Stimulated activated CD4-positive, alpha-beta T cell treated with anti-CD3 and anti-CD28 coated beads, Interleukin-2, amount 100 ng/mL, for 24 hours (primary cell): ENCODE measurements around the gene CABP7.
A peak's percentile ranks its signal among the peaks of the same experiment; 100 is the strongest.

ENCODE experiments used
- DNase-seq, 2 donors: peaks; one replicate each; pipeline ENCODE4 v3.0.0-alpha.2; 2020

CABP7 gene

GRCh38 chr22:29726106-29726505 is 6.3 kb downstream of the CABP7 start:
- DNase-seq, result no peak

- no peak for DNase-seq
Observed at GRCh38 chr22:29726512-29727130, 6.8 kb downstream of the CABP7 start.

- DNase-seq, result peak in 1 of 2 donors; percentile 36
Observed at GRCh38 chr22:29727131-29727523, 7.3 kb downstream of the CABP7 start.

- no peak for DNase-seq
Observed at GRCh38 chr22:29729161-29729560, 9.4 kb downstream of the CABP7 start.

- no peak for DNase-seq
Observed at GRCh38 chr22:29731058-29731850, 11.5 kb downstream of the CABP7 start.

- DNase-seq, result no peak
Observed at GRCh38 chr22:29732883-29733282, 13.1 kb downstream of the CABP7 start.

- no peak for DNase-seq
Observed at GRCh38 chr22:29733362-29734201, 13.8 kb downstream of the CABP7 start.

GRCh38 chr22:29734406-29734805 is 14.6 kb downstream of the CABP7 start:
- no peak for DNase-seq

GRCh38 chr22:29734838-29735237 is 15.0 kb downstream of the CABP7 start:
- DNase-seq, result no peak

- no peak for DNase-seq
Observed at GRCh38 chr22:29735416-29735815, 15.6 kb downstream of the CABP7 start.

GRCh38 chr22:29737251-29738117 is 17.7 kb downstream of the CABP7 start:
- DNase-seq, result no peak

GRCh38 chr22:29738118-29738815 is 18.5 kb downstream of the CABP7 start:
- DNase-seq, result no peak

GRCh38 chr22:29739346-29739875 is 19.6 kb downstream of the CABP7 start:
- no peak for DNase-seq

- no peak for DNase-seq
Observed at GRCh38 chr22:29740216-29740615, 20.4 kb downstream of the CABP7 start.

GRCh38 chr22:29741926-29742325 is 22.1 kb downstream of the CABP7 start:
- DNase-seq, result no peak

GRCh38 chr22:29742326-29742725 is 22.5 kb downstream of the CABP7 start:
- no peak for DNase-seq

- DNase-seq, result no peak
Observed at GRCh38 chr22:29744902-29745301, 25.1 kb downstream of the CABP7 start.

- no peak for DNase-seq
Observed at GRCh38 chr22:29747832-29748231, 28.0 kb downstream of the CABP7 start.

- no peak for DNase-seq
Observed at GRCh38 chr22:29748248-29748893, 28.6 kb downstream of the CABP7 start.

GRCh38 chr22:29750029-29750428 is 30.2 kb downstream of the CABP7 start:
- no peak for DNase-seq
